ENCODE data around the gene IRF4.

The IRF4 gene

GRCh38 chr6:343226-343935, 48.2 kb upstream of the IRF4 start:
- Histone ChIP-seq H2BK12ac (ENCODE audit: low read length) (no peak overlapping the region), H2BK120ac (ENCODE audit: low read depth, low read length) (no peak overlapping the region), H3K4me1 (ENCODE audit: control insufficient read depth in 2 of 2, insufficient read depth in 1 of 2, low read depth in 1 of 2, low read length in 2 of 2) (peaks cover 0 to 3% of the 10 kb centered on the region in 2 donors), H3K79me1 (ENCODE audit: low read depth, low read length) (no peaks in the 10 kb centered on the region), H3K14ac (ENCODE audit: low read length) (no peak overlapping the region), H3K27ac (replicated peaks; ENCODE audit: low read length) (no peak overlapping the region), H3K18ac (ENCODE audit: low read length) (no peak overlapping the region), H3K27me3 (ENCODE audit: control insufficient read depth in 3 of 3, insufficient read depth in 3 of 3, low read depth in 1 of 3, low read length in 3 of 3) (no peaks in the 10 kb centered on the region), H3K9ac (ENCODE audit: low read depth, low read length, poor library complexity) (no peak overlapping the region), H2AFZ (ENCODE audit: low read length) (no peak overlapping the region), H3K23ac (ENCODE audit: low read depth, low read length, poor library complexity) (no peak overlapping the region), H3K4me3 (ENCODE audit: low read length in 2 of 2) (no peak overlapping the region), H3K9me3 (replicated peaks in 1 of 2; ENCODE audit: control insufficient read depth in 2 of 2, insufficient read depth in 1 of 2, low read depth in 1 of 2, low read length in 2 of 2) (peaks cover 0 to 40% of the 10 kb centered on the region in 2 donors), H3K4me2 (ENCODE audit: insufficient read depth, low read length, poor library complexity, severe bottlenecking) (no peak overlapping the region), H3K36me3 (replicated peaks in 1 of 2; ENCODE audit: control insufficient read depth in 2 of 2, insufficient read depth in 2 of 2, low read length in 2 of 2) (peaks cover under 1 to 8% of the 10 kb centered on the region in 2 donors), H2BK5ac (ENCODE audit: low read length) (no peak overlapping the region), H4K91ac (ENCODE audit: low read depth, low read length, poor library complexity) (no peak overlapping the region), H2AK5ac (ENCODE audit: low read depth, low read length) (no peak overlapping the region), H2BK15ac (ENCODE audit: low read length) (no peak overlapping the region), H4K8ac (ENCODE audit: low read depth, low read length) (no peak overlapping the region), H3K4ac (ENCODE audit: low read length) (no peak overlapping the region)
- WGBS, 2 donors (ENCODE audit: extremely low coverage in 2 of 2, insufficient read length in 2 of 2, insufficient replicate concordance in 1 of 2) = no CpG with 5 or more reads among the region's 10 CpGs
- no peak for DNase-seq (ENCODE audit: low spot score)

- Histone ChIP-seq H3K23ac (ENCODE audit: low read depth, low read length, poor library complexity) (no peak overlapping the region), H3K9ac (ENCODE audit: low read depth, low read length, poor library complexity) (no peak overlapping the region), H3K14ac (ENCODE audit: low read length) (no peak overlapping the region), H2BK12ac (ENCODE audit: low read length) (no peak overlapping the region), H2BK15ac (ENCODE audit: low read length) (no peak overlapping the region), H3K27ac (replicated peaks; ENCODE audit: low read length) (no peak overlapping the region), H3K79me1 (ENCODE audit: low read depth, low read length) (no peaks in the 10 kb centered on the region), H3K18ac (ENCODE audit: low read length) (no peak overlapping the region), H2AK5ac (ENCODE audit: low read depth, low read length) (no peak overlapping the region), H3K4ac (ENCODE audit: low read length) (no peak overlapping the region), H2BK120ac (ENCODE audit: low read depth, low read length) (no peak overlapping the region), H3K4me2 (ENCODE audit: insufficient read depth, low read length, poor library complexity, severe bottlenecking) (no peak overlapping the region), H2AFZ (ENCODE audit: low read length) (no peak overlapping the region), H3K36me3 (replicated peaks in 1 of 2; ENCODE audit: control insufficient read depth in 2 of 2, insufficient read depth in 2 of 2, low read length in 2 of 2) (peaks cover 5 to 13% of the 10 kb centered on the region in 2 donors), H3K27me3 (ENCODE audit: control insufficient read depth in 3 of 3, insufficient read depth in 3 of 3, low read depth in 1 of 3, low read length in 3 of 3) (no peaks in the 10 kb centered on the region), H4K8ac (ENCODE audit: low read depth, low read length) (no peak overlapping the region), H3K9me3 (replicated peaks in 1 of 2; ENCODE audit: control insufficient read depth in 2 of 2, insufficient read depth in 1 of 2, low read depth in 1 of 2, low read length in 2 of 2) (peaks cover 0 to 48% of the 10 kb centered on the region in 2 donors), H4K91ac (ENCODE audit: low read depth, low read length, poor library complexity) (no peak overlapping the region), H2BK5ac (ENCODE audit: low read length) (no peak overlapping the region), H3K4me1 (ENCODE audit: control insufficient read depth in 2 of 2, insufficient read depth in 1 of 2, low read depth in 1 of 2, low read length in 2 of 2) (no peaks in the 10 kb centered on the region), H3K4me3 (ENCODE audit: low read length in 2 of 2) (no peak overlapping the region)
- DNase-seq (ENCODE audit: low spot score) = no peak
- WGBS, 2 donors (ENCODE audit: extremely low coverage in 2 of 2, insufficient read length in 2 of 2, insufficient replicate concordance in 1 of 2) = no CpG with 5 or more reads among the region's 20 CpGs
These were observed 47.4 kb upstream of the IRF4 start for GRCh38 chr6:343960-344815.

GRCh38 chr6:344816-345340, 46.7 kb upstream of the IRF4 start:
- Histone ChIP-seq H4K91ac (ENCODE audit: low read depth, low read length, poor library complexity) (no peak overlapping the region), H3K4me2 (ENCODE audit: insufficient read depth, low read length, poor library complexity, severe bottlenecking) (no peak overlapping the region), H2BK12ac (ENCODE audit: low read length) (no peak overlapping the region), H2AK5ac (ENCODE audit: low read depth, low read length) (no peak overlapping the region), H3K23ac (ENCODE audit: low read depth, low read length, poor library complexity) (no peak overlapping the region), H2BK5ac (ENCODE audit: low read length) (no peak overlapping the region), H3K9ac (ENCODE audit: low read depth, low read length, poor library complexity) (no peak overlapping the region), H3K27me3 (ENCODE audit: control insufficient read depth in 3 of 3, insufficient read depth in 3 of 3, low read depth in 1 of 3, low read length in 3 of 3) (no peaks in the 10 kb centered on the region), H3K27ac (replicated peaks; ENCODE audit: low read length) (no peak overlapping the region), H2BK15ac (ENCODE audit: low read length) (no peak overlapping the region), H2AFZ (ENCODE audit: low read length) (no peak overlapping the region), H3K18ac (ENCODE audit: low read length) (no peak overlapping the region), H3K4me1 (ENCODE audit: control insufficient read depth in 2 of 2, insufficient read depth in 1 of 2, low read depth in 1 of 2, low read length in 2 of 2) (no peaks in the 10 kb centered on the region), H3K79me1 (ENCODE audit: low read depth, low read length) (no peaks in the 10 kb centered on the region), H4K8ac (ENCODE audit: low read depth, low read length) (no peak overlapping the region), H3K9me3 (replicated peaks in 1 of 2; ENCODE audit: control insufficient read depth in 2 of 2, insufficient read depth in 1 of 2, low read depth in 1 of 2, low read length in 2 of 2) (peaks cover 0 to 52% of the 10 kb centered on the region in 2 donors), H2BK120ac (ENCODE audit: low read depth, low read length) (no peak overlapping the region), H3K4me3 (ENCODE audit: low read length in 2 of 2) (no peak overlapping the region), H3K4ac (ENCODE audit: low read length) (no peak overlapping the region), H3K36me3 (replicated peaks in 1 of 2; ENCODE audit: control insufficient read depth in 2 of 2, insufficient read depth in 2 of 2, low read length in 2 of 2) (peaks cover 7 to 14% of the 10 kb centered on the region in 2 donors), H3K14ac (ENCODE audit: low read length) (no peak overlapping the region)
- WGBS, 2 donors (ENCODE audit: extremely low coverage in 2 of 2, insufficient read length in 2 of 2, insufficient replicate concordance in 1 of 2) = no CpG with 5 or more reads among the region's 8 CpGs
- no peak for DNase-seq (ENCODE audit: low spot score)
